Type B pancreatic cell (in vitro differentiated cells): Measurements from ENCODE around the gene CDK5R2. TPM values are rescaled to one million over a fixed set of nuclear protein-coding genes. Genes with fewer than 3 reads are reported as not detected.

ENCODE experiments used
- DNase-seq: peaks from one replicate; pipeline ENCODE4 v3.0.0; 2021; ENCODE audit warnings: mixed read lengths; ENCODE audit not compliant: unreplicated experiment; ENCODE audit errors: extremely low spot score
- H3K27ac Mint-ChIP-seq: 2 replicates; pipeline ENCODE4 v1.8.0; 2021; ENCODE audit warnings: mild to moderate bottlenecking, mixed read lengths
- H3K27me3 Mint-ChIP-seq: 2 replicates; pipeline ENCODE4 v1.8.0; 2021; ENCODE audit warnings: mixed read lengths
- H3K36me3 Mint-ChIP-seq: 2 replicates; pipeline ENCODE4 v1.8.0; 2021; ENCODE audit warnings: mixed read lengths
- H3K4me1 Mint-ChIP-seq: one replicate; pipeline ENCODE4 v1.8.0; 2021; ENCODE audit warnings: mixed read lengths; ENCODE audit not compliant: unreplicated experiment
- H3K4me3 Mint-ChIP-seq: 2 replicates; pipeline ENCODE4 v1.8.0; 2021; ENCODE audit warnings: mild to moderate bottlenecking, mixed read lengths
- H3K9me3 Mint-ChIP-seq: 2 replicates; pipeline ENCODE4 v1.8.0; 2021; ENCODE audit warnings: mixed read lengths
- CTCF ChIP-seq: fragments of 200-600 bp; sonication (generic); conservative IDR thresholded peaks from 2 replicates; pipeline ENCODE4 v1.5.0; 2021; ENCODE audit warnings: antibody characterized with exemption, mild to moderate bottlenecking
- total RNA-seq: library from RNA; stranded (reverse); gene quantifications from 2 replicates; pipeline ENCODE4 v1.2.1, GENCODE V29; 2021; ENCODE audit warnings: low replicate concordance

CDK5R2 gene
- total RNA-seq, 1 donor from 2014 or later: 5.9 TPM

- peaks cover 91% of the 10 kb centered on the region for H3K27me3 Mint-ChIP-seq
- no peaks in the 10 kb centered on the region for H3K4me1 Mint-ChIP-seq
- no peak for DNase-seq
- H3K36me3 Mint-ChIP-seq: no peaks in the 10 kb centered on the region
- H3K9me3 Mint-ChIP-seq: no peaks in the 10 kb centered on the region
- H3K27ac Mint-ChIP-seq: no peak overlapping the region
- no peak overlapping the region for H3K4me3 Mint-ChIP-seq
- no peak for TF ChIP-seq CTCF
Observed at GRCh38 chr2:218992703-218993344, 33.4 kb downstream of the CDK5R2 start.

DNA sequence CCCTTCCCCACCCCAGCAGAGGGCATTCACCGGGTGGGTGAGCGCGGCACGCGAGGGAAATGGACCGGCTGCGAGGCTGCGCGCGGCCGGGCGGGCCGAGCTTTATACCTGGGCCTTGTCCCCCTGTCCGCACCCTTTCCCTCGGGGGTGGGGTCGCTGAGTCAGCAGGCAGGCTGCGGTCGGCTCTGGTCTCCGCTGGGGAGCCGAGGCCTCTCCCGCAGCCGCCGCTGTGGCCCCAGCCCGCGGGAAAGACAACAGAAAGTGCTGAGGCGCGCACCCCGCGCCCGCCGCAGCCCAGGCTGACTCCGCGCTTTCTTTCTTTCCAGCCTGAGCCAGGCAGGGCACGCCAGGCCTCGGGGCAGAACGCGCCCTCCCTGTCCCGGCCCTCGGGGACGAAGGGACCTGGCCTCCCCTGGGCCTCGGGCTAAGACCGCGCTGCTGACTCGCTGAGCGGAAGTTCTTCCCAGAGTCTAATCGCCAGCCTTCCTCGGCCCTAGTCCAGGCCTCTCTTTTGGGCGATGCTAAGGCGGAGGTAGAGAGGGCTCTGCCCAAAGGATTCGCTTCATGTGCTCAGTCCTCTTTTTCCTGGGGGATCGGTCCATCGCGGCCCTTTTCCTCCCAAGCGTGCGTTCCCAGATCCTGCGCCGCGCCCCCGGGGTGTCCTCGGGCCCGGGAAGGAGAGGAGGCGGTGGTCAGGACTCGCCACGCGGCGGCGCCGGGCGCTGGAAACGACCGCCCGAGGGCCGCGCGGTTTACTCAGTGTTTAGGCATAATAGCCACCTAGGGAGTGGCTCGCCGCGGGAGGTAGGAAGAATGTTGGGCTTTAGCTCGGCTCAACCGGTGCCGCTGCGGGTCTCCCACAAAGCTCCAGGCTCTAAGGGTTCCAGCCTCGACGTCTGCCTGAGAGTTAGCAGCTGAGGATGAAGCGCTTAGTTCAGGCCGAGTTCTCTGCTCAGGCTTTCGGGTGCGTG, 34.2 kb downstream of the CDK5R2 start, which contains the start of gene CRYBA2:
TSS of gene CRYBA2 (minus strand) at position 78 of the 971 bp plus-strand sequence. CDS start 246 bp downstream, outside the sequence.
- peaks cover 91% of the 10 kb centered on the region for H3K27me3 Mint-ChIP-seq
- no peaks in the 10 kb centered on the region for H3K36me3 Mint-ChIP-seq
- no peak for TF ChIP-seq CTCF
- no peaks in the 10 kb centered on the region for H3K4me1 Mint-ChIP-seq
- H3K27ac Mint-ChIP-seq: peak within 1 kb of the TSS; percentile 58
- peak within 1 kb of the TSS; percentile 63 for H3K4me3 Mint-ChIP-seq
- no peaks in the 10 kb centered on the region for H3K9me3 Mint-ChIP-seq
- peak; percentile 71 for DNase-seq

DNA sequence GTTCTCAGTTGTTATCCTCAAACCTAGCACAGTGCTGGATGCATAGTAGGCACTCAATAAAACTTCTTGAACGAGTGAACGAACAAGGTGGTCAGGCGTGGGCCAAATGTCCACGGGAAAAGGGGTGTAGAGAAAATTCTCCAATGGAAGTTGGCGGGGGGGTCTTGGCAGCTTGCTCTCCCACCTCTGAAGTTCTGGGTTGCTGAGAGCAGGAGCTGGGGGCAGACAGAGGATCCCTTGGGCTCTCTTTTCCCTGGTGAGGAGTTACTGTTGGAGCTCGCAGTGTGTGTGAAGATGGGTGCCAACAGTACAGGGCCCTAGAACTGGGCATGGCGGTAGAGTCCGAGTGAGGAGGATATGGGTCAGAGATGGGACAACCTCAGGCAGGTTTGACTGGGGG, 36.1 kb downstream of the CDK5R2 start:
- Mint-ChIP-seq H3K4me1 (peaks cover 5% of the 10 kb centered on the region), H3K27me3 (peaks cover 89% of the 10 kb centered on the region), H3K36me3 (no peaks in the 10 kb centered on the region), H3K9me3 (no peaks in the 10 kb centered on the region), H3K4me3 (peak overlapping the region; percentile 79), H3K27ac (no peak overlapping the region)
- no peak for DNase-seq
- no peak for TF ChIP-seq CTCF

GRCh38 chr2:218995972-218996711, 36.7 kb downstream of the CDK5R2 start:
- Mint-ChIP-seq H3K4me3 (peak overlapping the region; percentile 79), H3K27me3 (peaks cover 89% of the 10 kb centered on the region), H3K9me3 (no peaks in the 10 kb centered on the region), H3K27ac (no peak overlapping the region), H3K4me1 (peaks cover 5% of the 10 kb centered on the region), H3K36me3 (no peaks in the 10 kb centered on the region)
- peak; percentile 89 for DNase-seq
- peak; percentile 93 for TF ChIP-seq CTCF

- Mint-ChIP-seq H3K4me3 (peak overlapping the region; percentile 55), H3K27me3 (peaks cover 86% of the 10 kb centered on the region), H3K36me3 (no peaks in the 10 kb centered on the region), H3K27ac (peak overlapping the region; percentile 82), H3K9me3 (no peaks in the 10 kb centered on the region), H3K4me1 (peaks cover 5% of the 10 kb centered on the region)
- TF ChIP-seq CTCF: no peak
- no peak for DNase-seq
Observed at GRCh38 chr2:218996937-218997336, 37.5 kb downstream of the CDK5R2 start.
